GM12801 (cell line): ENCODE results near the gene BHLHE40.

Experiments used
- TF ChIP-seq, protein P1 (sequence below): IDR thresholded peaks from one replicate; pipeline ENCODE4 v1.5.1; 2011; ENCODE audit warnings: control low read depth; ENCODE audit not compliant: insufficient read length; ENCODE audit errors: extremely low read depth

BHLHE40 gene

DNA sequence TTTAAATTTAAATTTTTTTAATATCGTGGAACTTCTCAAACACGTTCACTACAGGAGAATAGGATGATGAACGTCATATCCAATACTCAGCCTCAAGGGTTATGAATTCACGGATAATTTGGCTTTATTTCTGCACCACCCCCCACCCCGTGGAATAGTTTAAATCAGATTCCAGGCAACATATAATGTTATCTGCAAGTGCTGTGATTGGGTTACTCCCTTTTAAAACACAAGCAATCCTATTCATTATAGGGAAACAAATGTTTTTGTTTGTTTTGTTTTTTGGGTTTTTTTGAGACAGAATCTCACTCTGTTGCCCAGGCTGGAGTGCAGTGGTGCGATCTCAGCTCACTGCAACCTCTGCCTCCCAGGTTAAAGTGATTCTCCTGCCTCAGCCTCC lies 30.9 kb downstream of the BHLHE40 start:
- TF ChIP-seq, protein P1, sequence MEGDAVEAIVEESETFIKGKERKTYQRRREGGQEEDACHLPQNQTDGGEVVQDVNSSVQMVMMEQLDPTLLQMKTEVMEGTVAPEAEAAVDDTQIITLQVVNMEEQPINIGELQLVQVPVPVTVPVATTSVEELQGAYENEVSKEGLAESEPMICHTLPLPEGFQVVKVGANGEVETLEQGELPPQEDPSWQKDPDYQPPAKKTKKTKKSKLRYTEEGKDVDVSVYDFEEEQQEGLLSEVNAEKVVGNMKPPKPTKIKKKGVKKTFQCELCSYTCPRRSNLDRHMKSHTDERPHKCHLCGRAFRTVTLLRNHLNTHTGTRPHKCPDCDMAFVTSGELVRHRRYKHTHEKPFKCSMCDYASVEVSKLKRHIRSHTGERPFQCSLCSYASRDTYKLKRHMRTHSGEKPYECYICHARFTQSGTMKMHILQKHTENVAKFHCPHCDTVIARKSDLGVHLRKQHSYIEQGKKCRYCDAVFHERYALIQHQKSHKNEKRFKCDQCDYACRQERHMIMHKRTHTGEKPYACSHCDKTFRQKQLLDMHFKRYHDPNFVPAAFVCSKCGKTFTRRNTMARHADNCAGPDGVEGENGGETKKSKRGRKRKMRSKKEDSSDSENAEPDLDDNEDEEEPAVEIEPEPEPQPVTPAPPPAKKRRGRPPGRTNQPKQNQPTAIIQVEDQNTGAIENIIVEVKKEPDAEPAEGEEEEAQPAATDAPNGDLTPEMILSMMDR = no peak

DNA sequence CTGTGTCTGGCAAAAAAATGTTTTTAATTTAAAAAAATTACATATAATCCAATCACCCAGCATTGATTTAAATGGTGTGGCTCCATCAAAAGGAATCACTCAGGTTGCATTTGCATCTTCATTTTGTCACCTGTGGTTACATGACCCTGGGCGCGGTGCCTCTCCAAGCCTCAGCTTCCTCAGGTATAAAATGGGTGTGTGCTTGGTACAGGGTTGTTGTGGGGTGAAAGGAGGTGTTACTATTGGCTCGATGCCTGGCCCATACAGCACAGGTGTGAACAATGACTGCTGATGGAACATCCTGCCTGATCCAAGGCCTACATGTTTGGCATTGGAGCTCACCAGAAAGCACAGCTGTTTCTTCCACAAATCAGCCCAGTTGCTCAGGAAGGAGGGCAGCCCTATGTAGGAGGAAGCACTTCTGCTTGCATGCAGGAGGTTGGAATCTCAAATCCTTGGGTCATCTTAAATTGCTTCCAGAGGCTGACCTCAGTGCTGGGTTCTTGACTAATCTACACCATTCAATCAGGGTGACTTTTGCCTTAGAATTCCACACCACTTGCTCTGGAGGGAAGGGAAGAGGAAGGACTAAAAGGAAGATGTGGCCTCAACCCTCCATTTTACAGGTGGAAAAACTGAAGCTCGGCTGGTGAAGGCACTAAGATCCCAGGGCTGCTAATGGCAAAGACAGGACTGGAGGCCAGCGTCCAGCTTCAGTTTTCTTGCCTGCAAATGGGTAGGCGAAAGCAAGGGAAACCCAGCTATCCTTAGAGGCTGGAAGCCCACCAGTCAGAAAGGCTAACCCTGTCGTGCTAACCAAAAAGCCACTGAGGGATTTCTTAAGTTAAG lies 31.7 kb downstream of the BHLHE40 start:
- TF ChIP-seq, protein P1 = no peak

DNA sequence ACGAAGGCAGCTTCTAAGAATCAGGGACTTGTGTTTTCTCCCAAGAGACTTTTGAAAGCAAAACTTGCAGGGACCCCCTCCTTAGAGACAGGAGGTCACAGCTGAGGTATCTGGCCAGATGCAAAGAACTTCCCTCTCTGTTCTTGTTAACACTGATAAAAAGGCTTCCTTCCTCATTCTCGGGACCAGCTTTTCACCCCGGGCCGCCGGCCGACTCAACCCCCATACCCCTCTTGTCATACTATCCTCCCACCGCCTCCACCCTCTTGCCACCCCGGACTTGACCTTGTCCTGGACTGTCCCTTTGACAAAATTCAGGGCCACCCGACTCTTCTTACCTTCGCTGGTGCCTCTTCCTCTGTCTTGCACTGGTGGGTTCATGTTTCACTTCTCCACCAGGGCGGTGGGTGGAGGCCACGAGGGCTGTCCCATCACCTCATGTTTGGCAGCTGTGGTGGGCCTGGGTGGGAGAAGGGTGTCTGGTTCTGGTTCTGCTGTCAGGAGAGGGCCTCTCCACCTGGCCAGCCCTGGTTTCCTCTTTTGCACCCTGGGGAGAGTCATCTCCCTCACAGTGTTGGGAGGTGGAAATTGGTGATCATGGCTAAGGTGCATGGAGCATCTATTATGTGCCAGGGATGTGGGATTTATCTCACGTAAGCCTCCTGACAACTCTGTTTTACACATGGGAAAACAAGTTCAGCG lies 32.5 kb downstream of the BHLHE40 start:
- TF ChIP-seq, protein P1 = no peak

DNA sequence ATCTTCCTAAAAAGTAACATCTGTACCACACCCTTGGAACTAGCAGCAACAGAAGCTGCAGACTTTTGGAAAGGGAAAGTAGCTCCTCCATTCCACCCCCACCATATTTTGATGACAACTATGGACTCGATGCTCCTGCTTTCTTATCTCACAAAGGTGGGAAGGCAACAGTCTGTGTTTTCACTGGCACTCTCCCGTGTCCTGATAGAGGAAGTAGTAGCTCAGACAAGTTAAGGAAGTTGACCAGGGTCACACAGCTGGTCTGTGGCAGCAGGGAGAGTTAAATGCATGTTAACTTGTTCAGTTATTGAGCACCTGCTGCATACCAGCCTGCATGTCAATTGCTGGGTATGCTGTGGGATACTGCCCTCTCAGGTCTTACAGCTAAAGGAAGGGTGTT lies 33.1 kb downstream of the BHLHE40 start:
- TF ChIP-seq, protein P1 = no peak

DNA sequence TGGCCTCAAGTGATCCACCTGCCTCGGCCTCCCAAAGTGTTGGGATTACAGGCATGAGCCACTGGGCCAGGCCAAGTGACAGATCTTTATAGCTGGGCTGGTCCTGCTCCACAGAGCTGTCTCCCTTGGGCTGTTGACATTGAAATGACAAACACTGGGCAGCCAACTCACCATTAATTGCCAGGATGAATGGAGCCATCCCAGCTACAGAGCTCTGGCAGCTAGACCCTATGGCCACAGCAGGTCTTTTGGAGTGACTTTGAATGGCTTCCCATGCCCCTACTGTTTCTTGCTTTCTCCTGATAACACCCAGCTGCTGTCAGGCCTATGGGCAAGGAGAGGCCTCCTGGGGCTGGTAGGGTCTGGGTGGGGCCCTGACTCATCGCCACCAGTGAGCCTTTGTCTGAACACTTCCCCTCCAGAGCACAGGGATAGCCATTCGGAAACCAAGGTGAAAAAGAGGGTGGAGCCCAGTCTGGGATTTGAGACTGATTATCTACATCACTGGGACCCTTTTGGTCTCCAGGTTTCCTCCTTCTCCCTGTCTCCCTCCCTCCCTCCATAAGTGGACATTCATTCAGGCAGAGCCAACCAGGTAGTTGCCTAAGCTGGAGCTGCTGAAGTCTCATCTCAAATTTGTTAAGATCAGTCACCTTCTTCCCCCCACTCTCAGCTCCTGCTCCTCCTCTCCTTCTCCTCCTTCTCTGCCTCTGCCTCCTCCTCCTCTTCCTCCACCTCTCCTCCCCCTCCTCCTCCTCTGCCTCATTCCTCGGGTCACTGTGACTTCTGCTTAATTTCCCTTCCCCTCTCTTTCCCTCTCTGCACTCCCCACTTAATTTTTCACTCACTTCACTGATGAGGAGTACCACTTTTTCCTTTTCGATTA lies 34.0 kb downstream of the BHLHE40 start:
- TF ChIP-seq, protein P1 = no peak

DNA sequence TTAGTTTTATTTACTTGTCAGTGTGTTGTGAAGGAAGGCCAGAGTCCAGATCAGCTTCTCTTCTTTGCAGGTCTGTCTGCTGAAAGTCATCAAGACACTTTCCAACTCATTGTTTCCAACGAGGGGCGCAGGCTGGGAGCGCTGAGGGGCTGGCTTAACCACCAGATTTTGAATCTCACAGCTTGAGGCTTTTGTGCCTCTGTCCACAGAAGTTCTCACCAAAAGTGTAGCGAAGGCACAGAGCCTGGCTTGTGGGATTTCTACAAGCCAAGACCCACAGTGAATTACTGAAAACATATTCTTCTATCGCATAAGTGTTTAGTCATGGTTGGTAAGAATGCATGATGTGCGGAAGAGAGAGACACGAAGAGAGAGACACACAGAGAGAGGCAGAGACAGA lies 35.2 kb downstream of the BHLHE40 start:
- TF ChIP-seq, protein P1 = no peak

DNA sequence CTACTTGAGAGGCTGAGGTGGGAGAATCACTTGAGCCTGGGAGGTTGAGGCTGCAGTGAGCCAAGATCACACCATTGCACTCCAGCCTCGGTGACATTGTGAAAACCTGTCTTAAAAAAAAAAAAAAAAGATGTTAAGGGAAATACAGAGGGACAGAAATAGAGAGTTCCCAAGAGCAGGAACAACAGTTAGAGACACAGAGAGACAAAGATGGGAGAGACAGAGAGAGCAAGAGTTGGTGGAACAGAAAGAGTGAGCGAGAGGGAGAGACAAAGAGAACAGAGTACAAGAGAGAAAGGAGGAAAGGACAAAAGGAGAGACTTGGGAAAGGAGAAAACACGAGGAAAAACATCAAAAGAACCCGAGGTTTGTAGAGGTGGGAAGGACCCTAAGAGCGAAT lies 35.8 kb downstream of the BHLHE40 start:
- TF ChIP-seq, protein P1 = no peak
